ENCODE data around the gene NPY4R. TPM values are rescaled to one million over a fixed set of nuclear protein-coding genes. Genes with fewer than 3 reads are reported as not detected.
"Not testable (repeated sequence)": the region's sequence is repeated elsewhere in the genome, so short reads cannot be mapped to it uniquely, and the experiment has no call there.

NPY4R gene
- total and polyA plus RNA-seq, 11 donors, result not detected

- H3K36me3 ChIP-seq; H3K27me3 ChIP-seq; DNase-seq; H3K4me3 ChIP-seq; H3K9me3 ChIP-seq; ATAC-seq; intact Hi-C loops (cut with DNase I); H3K4me1 ChIP-seq: not testable (repeated sequence)
- 14 to 50% (median 31%) methylated on average over 1 of the region's 1 CpG for WGBS, 4 donors
- peak overlapping the region in 1 of 12 donors; percentile 52 for H3K27ac ChIP-seq
Measured at GRCh38 chr10:46443422-46443821, 22.3 kb downstream of the NPY4R start.

GRCh38 chr10:46442706-46443275 is 23.0 kb downstream of the NPY4R start:
- H3K9me3 ChIP-seq; H3K36me3 ChIP-seq; H3K4me3 ChIP-seq; H3K4me1 ChIP-seq; intact Hi-C loops (cut with DNase I); H3K27me3 ChIP-seq: not testable (repeated sequence)
- WGBS, 4 donors, result 23 to 42% (median 24%) methylated on average over 10 of the region's 10 CpGs
- DNase-seq (peak in 2 of 5 donors; percentile 25 to 26), ATAC-seq (peak in 3 of 4 donors; percentile 23 to 52 (median 30))
- peak overlapping the region in 2 of 12 donors; percentile 34 to 52 for H3K27ac ChIP-seq

GRCh38 chr10:46441837-46442278 is 23.9 kb downstream of the NPY4R start:
- ATAC-seq (peak; percentile 79 to 94 (median 90)), DNase-seq (peak in 4 of 5 donors; percentile 6 to 53 (median 38))
- H3K4me3 ChIP-seq; H3K4me1 ChIP-seq; H3K27me3 ChIP-seq; intact Hi-C loops (cut with DNase I); H3K36me3 ChIP-seq; H3K9me3 ChIP-seq: not testable (repeated sequence)
- 20 to 23% (median 20%) methylated on average over 3 to 6 of the region's 7 CpGs for WGBS, 4 donors
- peak overlapping the region in 2 of 12 donors; percentile 34 to 52 for H3K27ac ChIP-seq

DNA sequence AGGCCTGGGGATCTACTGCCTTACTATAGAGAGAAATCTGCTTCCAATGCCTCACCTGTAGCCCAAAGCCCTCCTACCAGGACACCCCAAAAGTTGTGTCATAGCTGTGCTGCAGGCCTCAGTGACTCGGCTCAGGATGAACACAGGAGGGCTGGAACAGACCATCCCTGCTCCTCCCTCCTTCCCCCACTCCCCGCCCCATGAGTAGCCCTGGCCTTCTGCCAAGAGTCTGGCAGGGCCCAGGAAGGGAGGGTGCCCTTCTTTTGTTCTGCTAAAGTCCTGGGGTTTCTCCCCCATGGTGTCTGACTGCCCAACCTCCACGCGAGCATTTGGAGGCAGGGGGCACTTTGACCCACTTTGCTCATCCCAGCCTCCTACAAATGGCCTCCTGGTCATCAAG is 24.8 kb downstream of the NPY4R start:
- no CpG with 5 or more reads among the region's 4 CpGs for WGBS, 4 donors
- H3K36me3 ChIP-seq; intact Hi-C loops (cut with DNase I); H3K27me3 ChIP-seq; H3K27ac ChIP-seq; H3K4me1 ChIP-seq; H3K9me3 ChIP-seq; H3K4me3 ChIP-seq: not testable (repeated sequence)
- peak in 3 of 4 donors; percentile 25 to 61 (median 48) for ATAC-seq
- DNase-seq, result peak in 4 of 5 donors; percentile 12 to 30 (median 20)

DNA sequence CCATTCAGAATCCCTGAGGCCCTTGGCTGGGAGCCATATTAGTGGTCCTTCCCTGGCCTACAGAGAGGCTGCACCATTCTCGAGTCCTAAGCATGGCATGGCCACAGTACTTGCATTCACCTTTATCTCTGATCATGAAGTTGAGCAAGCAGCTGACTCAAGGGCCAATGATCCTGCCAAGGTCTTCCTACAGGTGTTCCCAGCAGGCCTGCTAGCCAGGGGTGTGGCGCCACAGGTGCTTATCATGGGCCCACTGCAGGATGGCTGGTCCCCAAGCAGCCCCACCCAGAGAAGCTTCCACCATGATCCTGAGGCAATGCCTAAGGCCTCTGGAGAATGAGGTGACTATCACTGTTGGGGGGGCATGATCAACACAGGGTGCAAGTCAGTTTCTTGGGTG is 42.2 kb downstream of the NPY4R start:
- intact Hi-C loops (cut with DNase I); ATAC-seq; H3K4me3 ChIP-seq; H3K9me3 ChIP-seq; H3K27me3 ChIP-seq; H3K27ac ChIP-seq; H3K4me1 ChIP-seq; DNase-seq; H3K36me3 ChIP-seq: not testable (repeated sequence)
- WGBS, 4 donors, result no CpG with 5 or more reads among the region's 2 CpGs

DNA sequence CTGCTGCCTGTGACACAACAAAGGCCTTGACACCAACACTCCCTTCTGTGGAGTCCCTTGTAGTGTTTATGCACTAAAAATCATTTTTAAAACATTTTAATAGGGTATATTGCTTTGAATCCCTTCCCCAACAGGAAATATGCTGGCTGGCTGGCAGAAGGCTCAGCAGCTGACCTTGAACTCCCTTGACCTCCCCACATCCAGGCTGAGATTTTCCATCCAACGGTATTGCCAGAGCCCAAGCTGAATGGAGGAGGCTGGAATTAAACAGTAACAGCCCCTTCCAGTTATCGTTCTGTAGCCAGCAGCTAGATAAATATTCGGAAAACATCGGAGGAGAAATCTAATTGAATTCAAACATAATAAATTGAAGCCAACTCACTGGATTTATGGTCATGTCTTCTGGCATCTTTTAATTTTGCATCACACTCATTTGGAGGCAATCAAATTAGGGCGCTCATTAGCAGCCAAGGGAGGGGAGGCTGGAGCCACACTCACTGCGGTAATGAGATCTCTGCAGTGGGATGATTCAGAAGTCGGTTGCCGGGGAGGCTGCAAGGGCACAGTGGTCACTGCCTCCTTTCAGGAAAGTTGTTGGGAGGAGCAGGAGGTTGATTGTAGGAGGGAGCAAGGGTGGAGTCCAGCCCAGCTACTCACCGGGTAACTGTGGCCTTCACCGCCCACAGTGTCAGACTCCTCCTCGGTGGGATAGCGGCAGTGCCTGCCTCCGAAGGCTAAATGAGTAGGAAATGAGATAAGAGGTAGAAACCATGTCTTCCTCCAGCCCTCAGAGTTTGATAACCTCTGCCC is 46.0 kb downstream of the NPY4R start:
- H3K36me3 ChIP-seq; DNase-seq; H3K27me3 ChIP-seq; intact Hi-C loops (cut with DNase I); H3K27ac ChIP-seq; H3K4me3 ChIP-seq; H3K4me1 ChIP-seq; H3K9me3 ChIP-seq: not testable (repeated sequence)
- 32 to 42% (median 33%) methylated on average over 4 of the region's 13 CpGs for WGBS, 4 donors
- ATAC-seq, result peak in 3 of 4 donors; percentile 76 to 79 (median 78)

DNA sequence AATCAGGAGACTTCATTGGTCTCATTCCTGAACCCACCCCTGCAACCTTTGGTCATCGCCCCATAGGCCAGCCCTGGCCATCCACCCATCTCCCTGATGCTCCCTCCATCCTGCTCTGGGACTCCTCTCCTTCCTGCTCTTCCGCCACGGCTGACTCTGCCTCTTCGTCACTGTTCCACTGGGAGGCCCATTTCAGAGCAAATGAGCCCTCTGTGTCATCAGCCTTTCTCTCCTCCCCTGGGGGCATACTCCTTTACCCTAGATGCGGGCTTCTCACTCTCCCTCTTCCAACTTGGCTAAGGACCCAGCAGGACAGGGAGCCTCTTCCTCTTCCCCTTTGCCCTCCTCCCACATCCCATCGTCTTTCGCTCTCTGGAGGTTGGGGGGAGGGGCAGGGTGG is 47.5 kb downstream of the NPY4R start:
- H3K4me3 ChIP-seq; H3K27me3 ChIP-seq; H3K9me3 ChIP-seq; H3K4me1 ChIP-seq; H3K36me3 ChIP-seq; intact Hi-C loops (cut with DNase I): not testable (repeated sequence)
- 54 to 70% (median 64%) methylated on average over 3 to 4 of the region's 7 CpGs for WGBS, 4 donors
- ATAC-seq (peak in 3 of 4 donors; percentile 26 to 49 (median 29)), DNase-seq (peak in 2 of 5 donors; percentile 27 to 28)
- H3K27ac ChIP-seq, result peak overlapping the region in 1 of 12 donors; percentile 57

- H3K36me3 ChIP-seq; H3K9me3 ChIP-seq; H3K4me1 ChIP-seq; H3K4me3 ChIP-seq; H3K27me3 ChIP-seq; DNase-seq; intact Hi-C loops (cut with DNase I); ATAC-seq: not testable (repeated sequence)
- 78 to 81% (median 79%) methylated on average over 4 to 5 of the region's 6 CpGs for WGBS, 4 donors
- H3K27ac ChIP-seq, result peak overlapping the region in 1 of 12 donors; percentile 31
Measured at GRCh38 chr10:46415291-46415690, 50.5 kb downstream of the NPY4R start.

GRCh38 chr10:46412665-46413064 is 53.1 kb downstream of the NPY4R start:
- H3K4me3 ChIP-seq; H3K4me1 ChIP-seq; DNase-seq; ATAC-seq; H3K27ac ChIP-seq; H3K27me3 ChIP-seq; H3K36me3 ChIP-seq; H3K9me3 ChIP-seq; intact Hi-C loops (cut with DNase I): not testable (repeated sequence)
- no CpG with 5 or more reads among the region's 5 CpGs for WGBS, 4 donors

GRCh38 chr10:46411123-46411522 is 54.6 kb downstream of the NPY4R start:
- H3K27ac ChIP-seq; H3K27me3 ChIP-seq; H3K36me3 ChIP-seq; ATAC-seq; H3K4me3 ChIP-seq; H3K9me3 ChIP-seq; DNase-seq; H3K4me1 ChIP-seq; intact Hi-C loops (cut with DNase I): not testable (repeated sequence)
